ENCODE measurements around the gene CLIC2.

Gene CLIC2

GRCh38 chrX:155262970-155263754 is 71.3 kb downstream of the CLIC2 start:
- no peak for DNase-seq

GRCh38 chrX:155259752-155260151 is 74.7 kb downstream of the CLIC2 start:
- no peak for DNase-seq

- DNase-seq: no peak
Observed at GRCh38 chrX:155251391-155251790, 83.0 kb downstream of the CLIC2 start.

GRCh38 chrX:155247497-155247896 is 86.9 kb downstream of the CLIC2 start:
- no peak for DNase-seq

GRCh38 chrX:155246748-155247147 is 87.7 kb downstream of the CLIC2 start:
- no peak for DNase-seq

- no peak for DNase-seq
Observed at GRCh38 chrX:155242300-155242699, 92.1 kb downstream of the CLIC2 start.

- no peak for DNase-seq
Observed at GRCh38 chrX:155237719-155238118, 96.7 kb downstream of the CLIC2 start.

- no peak for DNase-seq
Observed at GRCh38 chrX:155235891-155236290, 98.5 kb downstream of the CLIC2 start.

GRCh38 chrX:155231163-155231562 is 103.3 kb downstream of the CLIC2 start:
- DNase-seq: no peak
